ENCODE measurements around the gene TEKTIP1. TPM values are rescaled to one million over a fixed set of nuclear protein-coding genes. Genes with fewer than 3 reads are reported as not detected.
"Not testable (repeated sequence)": the region's sequence is repeated elsewhere in the genome, so short reads cannot be mapped to it uniquely, and the experiment has no call there.

TEKTIP1 gene
- total RNA-seq, 2 donors from 2014 or later: 2.2 to 3.5 TPM

DNA sequence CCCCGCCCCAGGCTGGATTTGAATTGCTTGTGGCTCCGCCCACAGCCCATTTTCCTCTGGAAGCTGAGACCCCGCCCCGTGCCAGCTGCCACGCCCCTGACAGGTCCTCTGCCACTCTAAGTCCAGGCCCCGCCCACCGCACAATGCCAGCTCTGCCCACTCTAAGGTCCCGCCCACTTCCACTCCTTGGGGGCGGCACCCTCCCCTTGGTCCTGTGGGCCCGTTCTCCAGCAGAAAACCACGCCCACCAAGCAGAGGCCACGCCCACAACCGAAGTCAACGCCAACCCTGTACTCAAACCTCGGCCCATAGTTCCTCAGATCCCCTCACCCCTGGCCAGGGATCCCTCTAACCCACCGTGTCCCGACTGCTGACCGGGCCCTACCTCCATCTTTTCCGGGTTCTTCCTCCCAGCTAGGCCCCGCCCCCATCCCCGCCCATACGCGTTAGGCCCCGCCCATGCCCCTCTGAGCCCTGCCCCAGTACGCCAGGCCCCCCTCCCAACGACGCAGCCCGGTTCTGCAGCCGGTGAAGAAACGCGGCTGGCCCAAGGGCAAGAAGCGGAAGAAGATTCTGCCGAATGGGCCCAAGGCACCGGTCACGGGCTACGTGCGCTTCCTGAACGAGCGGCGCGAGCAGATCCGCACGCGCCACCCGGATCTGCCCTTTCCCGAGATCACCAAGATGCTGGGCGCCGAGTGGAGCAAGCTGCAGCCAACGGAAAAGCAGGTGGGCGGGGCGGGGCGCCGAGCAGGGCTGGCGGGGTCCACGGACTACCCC, 35.1 kb downstream of the TEKTIP1 start:
- peak; percentile 97 to 99 for DNase-seq
- ATAC-seq: peak; percentile 57
- intact Hi-C loops (cut with DNase I, micrococcal nuclease): no loop called here

DNA sequence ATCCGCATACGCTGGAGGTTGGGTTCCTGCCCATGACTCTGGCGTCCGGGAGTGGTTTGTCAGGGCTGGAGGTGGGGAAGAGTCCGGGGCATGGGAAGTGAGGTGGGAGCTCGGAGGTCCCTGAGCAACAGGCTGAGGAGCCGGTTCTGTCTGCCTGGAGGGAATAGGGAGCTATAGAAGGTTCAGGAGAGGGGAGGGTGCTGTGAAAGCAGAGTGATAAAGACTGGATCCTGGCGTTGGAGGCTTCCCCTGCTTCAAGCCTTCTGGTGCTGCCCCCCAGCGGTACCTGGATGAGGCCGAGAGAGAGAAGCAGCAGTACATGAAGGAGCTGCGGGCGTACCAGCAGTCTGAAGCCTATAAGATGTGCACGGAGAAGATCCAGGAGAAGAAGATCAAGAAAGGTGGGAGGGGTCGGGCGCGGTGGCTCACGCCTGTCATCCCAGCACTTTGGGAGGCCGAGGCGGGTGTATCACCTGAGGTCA, 36.3 kb downstream of the TEKTIP1 start:
- DNase-seq (peak in 1 of 2 donors; percentile 48), ATAC-seq (no peak)
- intact Hi-C loops (cut with DNase I, micrococcal nuclease): no loop called here

DNA sequence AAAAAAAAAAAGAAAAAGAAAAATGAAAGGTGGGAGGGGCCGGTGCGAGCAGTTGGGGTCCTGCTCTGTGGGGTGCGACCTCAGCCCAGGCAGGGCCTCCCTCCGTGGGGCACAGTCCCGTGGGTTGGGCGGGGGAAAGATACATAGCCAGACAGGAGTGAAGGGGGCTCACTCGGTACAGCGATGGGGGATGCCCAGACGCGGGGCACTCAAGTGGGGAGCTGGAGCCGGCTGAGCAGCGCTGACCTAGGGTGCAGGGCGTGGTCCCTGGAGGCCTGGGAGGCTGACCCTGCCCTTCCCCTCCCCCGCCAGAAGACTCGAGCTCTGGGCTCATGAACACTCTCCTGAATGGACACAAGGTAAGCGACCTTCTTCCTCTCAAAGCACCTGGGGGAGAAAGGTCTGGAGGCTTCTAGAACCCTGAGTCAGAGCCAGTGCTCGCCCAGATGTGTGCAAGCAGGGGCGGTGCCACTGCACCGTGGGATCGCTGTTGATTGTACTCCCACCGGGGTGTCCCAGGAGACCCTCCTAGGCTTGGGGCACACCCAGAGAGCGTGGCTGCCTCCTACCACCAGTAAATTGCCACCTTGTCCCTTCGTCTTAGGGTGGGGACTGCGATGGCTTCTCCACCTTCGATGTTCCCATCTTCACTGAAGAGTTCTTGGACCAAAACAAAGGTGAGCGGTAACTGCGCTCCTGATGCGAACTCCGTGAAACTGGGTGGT, 37.1 kb downstream of the TEKTIP1 start:
- intact Hi-C loops (cut with DNase I, micrococcal nuclease): no loop called here
- peak in 1 of 2 donors; percentile 43 for DNase-seq
- no peak for ATAC-seq

DNA sequence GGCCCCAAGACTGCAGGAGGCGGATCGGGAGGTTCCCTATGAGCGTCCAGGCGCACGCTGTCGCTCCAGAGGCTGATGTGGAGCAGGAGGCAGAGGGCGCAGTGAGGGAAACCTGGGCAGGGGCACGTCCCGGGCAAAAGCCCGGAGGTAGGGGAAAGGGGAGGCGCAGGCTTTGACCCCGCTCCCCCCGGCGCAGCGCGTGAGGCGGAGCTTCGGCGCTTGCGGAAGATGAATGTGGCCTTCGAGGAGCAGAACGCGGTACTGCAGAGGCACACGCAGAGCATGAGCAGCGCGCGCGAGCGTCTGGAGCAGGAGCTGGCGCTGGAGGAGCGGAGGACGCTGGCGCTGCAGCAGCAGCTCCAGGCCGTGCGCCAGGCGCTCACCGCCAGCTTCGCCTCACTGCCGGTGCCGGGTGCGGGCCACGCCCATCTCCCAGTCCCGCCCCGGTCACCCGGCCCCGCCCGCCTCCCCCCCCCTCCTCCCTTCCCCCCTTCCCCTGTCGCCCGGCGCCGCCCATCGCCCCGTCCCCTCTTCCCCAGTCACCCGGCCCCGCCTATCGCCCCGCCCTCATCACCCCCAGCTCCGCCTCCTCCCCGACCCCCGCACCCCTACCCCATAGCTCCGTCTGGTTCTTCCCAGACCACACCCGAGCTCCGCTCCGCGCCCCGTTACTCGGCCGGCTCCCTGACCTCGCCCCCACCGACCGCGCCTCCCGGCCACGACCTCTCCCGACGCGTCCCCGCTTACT, 37.9 kb downstream of the TEKTIP1 start:
- intact Hi-C loops (cut with DNase I, micrococcal nuclease): no loop called here
- peak; percentile 23 for ATAC-seq
- peak; percentile 65 to 66 for DNase-seq

DNA sequence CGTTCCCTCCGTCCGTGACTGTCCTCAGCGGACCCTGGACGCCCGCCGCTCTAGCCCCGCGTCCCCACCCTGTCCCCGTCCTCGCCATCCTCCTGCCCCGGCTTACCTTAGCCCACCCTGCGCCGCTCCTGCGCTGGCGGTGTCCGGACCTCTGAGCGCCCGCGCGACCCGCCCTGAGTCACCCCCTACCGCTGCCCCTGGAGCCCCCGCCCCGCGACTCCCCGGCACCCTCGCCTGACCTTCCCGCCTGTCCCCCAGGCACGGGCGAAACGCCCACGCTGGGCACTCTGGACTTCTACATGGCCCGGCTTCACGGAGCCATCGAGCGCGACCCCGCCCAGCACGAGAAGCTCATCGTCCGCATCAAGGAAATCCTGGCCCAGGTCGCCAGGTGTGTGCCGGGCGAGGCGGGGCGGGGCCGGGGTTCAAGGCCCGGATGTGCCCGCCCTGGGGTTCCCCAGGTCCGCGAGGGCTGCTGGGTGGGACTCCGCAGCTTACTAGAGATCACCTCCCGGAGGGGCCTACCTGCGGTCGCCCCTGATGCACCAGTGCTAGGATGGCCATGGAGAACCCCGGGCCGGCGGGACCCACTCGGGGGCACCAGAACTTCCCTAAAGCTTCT, 38.9 kb downstream of the TEKTIP1 start:
- peak; percentile 71 to 84 for DNase-seq
- intact Hi-C loops (cut with DNase I, micrococcal nuclease): no loop called here
- peak; percentile 63 for ATAC-seq

DNA sequence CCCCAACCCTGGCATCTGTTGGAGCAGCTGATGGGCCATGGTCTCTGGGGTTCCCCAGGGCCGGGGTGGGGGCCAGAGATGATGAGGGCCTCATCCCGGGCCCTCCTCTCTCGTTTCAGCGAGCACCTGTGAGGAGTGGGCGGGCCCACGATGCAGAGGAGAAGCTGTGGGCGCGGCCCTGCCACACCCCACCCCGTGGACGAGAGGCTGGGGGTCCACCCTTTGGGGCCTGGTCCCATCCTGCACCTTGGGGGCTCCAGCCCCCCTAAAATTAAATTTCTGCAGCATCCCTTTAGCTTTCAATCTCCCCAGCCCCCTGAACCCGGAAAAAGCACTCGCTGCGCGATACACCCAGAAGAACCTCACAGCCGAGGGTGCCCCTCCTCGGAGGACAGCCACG, 39.4 kb downstream of the TEKTIP1 start:
- intact Hi-C loops (cut with DNase I, micrococcal nuclease): no loop called here
- ATAC-seq (no peak), DNase-seq (no peak)

DNA sequence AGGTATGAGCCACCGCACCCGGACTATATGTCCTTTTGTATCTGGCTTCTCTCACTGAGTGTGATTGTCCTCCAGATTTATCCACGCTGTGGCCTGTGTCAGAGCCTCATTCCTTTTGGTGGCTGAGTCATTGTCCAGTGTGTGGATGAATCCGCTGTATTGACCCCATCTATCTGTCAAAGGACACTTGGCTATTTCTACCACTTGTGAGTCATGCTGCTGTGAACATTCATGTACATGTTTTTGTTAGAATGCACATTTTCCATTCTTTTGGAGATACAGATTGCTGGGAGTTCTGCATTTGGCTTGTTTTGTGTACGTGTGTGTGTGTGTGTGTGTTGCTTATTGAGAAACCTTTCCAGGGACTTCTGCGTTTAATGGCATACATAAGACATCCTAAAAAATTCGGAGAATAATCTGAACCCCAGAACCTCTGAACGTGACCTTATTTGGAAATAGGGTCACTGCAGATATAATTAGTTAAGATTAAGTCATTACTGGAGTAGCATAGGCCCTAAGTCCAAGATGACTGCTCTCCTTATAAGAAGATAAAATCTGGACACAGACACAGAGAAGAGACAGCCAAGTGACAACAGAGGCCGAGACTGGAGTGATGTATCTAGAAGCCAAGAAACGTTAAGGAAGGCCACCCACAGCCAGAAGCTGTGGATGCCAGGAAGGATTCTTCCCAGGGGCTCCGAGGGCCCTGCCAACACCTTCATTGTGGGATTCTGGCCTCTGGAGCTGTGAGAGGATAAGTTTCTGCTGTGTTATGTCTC, 41.4 kb downstream of the TEKTIP1 start:
- no peak for DNase-seq
- ATAC-seq: no peak
- intact Hi-C loops (cut with DNase I, micrococcal nuclease): no loop called here

GRCh38 chr19:3581792-3582191, 42.8 kb downstream of the TEKTIP1 start:
- DNase-seq; ATAC-seq; intact Hi-C loops (cut with DNase I, micrococcal nuclease): not testable (repeated sequence)

DNA sequence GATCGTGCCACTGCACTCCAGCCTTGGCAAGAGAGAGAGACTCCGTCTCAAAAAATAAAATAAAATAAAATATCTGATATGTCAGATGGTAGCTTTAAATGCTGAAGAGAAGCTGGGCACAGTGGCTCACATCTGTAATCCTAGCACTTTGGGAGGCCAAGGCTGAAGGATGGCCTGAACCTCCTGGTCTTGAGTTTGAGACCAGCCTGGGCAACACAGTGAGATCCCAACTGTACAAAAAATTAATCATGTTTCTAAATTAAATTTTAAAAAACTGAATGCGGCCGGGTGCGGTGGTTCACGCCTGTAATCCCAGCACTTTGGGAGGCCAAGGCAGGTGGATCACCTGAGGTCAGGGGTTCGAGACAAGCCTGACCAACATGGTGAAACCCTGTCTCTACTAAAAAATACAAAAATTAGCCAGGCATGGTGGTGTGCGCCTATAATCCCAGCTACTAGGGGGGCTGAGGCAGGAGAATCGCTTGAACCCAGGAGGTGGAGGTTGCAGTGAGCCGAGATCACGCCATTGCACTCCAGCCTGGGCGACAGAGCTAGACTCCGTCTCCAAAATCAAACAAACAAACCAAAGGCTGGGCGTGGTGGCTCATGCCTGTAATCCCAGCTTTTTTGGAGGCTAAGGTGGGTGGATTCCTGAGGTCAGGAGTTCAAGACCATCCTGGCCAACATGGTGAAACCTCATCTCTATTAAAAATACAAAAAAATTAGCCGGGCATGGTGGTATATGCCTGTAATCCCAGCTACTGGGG, 45.2 kb downstream of the TEKTIP1 start:
- intact Hi-C loops (cut with DNase I, micrococcal nuclease); ATAC-seq; DNase-seq: not testable (repeated sequence)

- DNase-seq: no peak
Observed at GRCh38 chr19:3585301-3586126, 46.5 kb downstream of the TEKTIP1 start, which contains the start of gene GIPC3. GIPC3 (plus strand) TSS chr19:3585478; CDS start chr19:3585598, 120 bp downstream.

DNA sequence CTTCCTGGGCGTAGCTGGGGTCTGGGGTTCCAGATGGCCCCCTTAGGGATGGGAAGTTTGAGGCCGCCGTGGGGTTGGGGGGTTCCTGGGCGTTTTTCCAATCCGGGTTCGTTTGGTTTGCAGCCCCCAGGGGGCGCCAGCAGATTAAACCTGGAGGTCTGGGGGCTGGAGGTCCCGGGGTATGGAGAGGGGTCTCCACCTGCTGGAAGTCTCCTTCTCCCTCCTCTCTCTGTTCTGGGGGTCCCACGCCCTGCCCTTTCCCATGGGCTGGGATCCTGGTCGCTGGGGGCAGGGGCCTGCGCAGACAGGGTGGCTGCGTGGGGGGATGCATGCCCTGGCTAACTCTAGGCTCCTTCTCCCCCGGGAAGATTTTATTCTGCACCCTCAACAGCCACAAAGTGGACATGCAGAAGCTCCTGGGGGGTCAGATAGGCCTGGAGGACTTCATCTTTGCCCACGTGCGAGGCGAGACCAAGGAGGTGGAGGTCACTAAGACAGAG, 47.2 kb downstream of the TEKTIP1 start:
- ATAC-seq: no peak
- no peak for DNase-seq
- intact Hi-C loops (cut with DNase I, micrococcal nuclease): no loop called here

More at GRCh38 chr19:3585301-3586126, 46.5 kb downstream of the TEKTIP1 start, which contains the start of gene GIPC3:
- intact Hi-C loops (cut with DNase I, micrococcal nuclease): no loop called here
- ATAC-seq: no peak

- ATAC-seq (no peak), DNase-seq (no peak)
- intact Hi-C loops (cut with DNase I, micrococcal nuclease): no loop called here
Observed at GRCh38 chr19:3586707-3587346, 47.9 kb downstream of the TEKTIP1 start.

DNA sequence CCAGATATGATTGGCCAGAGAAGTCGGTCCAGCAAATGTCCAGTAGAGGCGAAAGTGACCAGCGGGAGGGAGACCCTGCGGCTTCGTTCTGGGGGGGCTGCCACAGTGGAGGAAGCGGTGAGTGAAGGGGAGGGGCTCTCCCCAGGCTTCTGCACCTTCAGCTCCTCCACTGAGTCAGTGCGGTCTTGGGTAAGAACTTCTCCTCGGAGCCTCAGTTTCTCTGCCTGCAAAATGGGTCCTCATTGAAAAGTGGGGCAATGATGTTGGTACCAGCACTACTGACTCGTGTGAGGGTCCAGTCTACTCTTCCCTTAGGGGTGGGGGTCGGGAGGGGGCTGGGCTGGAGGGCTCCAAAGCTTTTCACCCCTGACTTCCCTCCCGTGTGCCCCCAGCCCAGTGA, 50.5 kb downstream of the TEKTIP1 start:
- intact Hi-C loops (cut with DNase I, micrococcal nuclease): no loop called here
- no peak for ATAC-seq
- no peak for DNase-seq

GRCh38 chr19:3589949-3590348, 51.0 kb downstream of the TEKTIP1 start:
- intact Hi-C loops (cut with DNase I, micrococcal nuclease): no loop called here
- ATAC-seq: no peak
- no peak for DNase-seq

DNA sequence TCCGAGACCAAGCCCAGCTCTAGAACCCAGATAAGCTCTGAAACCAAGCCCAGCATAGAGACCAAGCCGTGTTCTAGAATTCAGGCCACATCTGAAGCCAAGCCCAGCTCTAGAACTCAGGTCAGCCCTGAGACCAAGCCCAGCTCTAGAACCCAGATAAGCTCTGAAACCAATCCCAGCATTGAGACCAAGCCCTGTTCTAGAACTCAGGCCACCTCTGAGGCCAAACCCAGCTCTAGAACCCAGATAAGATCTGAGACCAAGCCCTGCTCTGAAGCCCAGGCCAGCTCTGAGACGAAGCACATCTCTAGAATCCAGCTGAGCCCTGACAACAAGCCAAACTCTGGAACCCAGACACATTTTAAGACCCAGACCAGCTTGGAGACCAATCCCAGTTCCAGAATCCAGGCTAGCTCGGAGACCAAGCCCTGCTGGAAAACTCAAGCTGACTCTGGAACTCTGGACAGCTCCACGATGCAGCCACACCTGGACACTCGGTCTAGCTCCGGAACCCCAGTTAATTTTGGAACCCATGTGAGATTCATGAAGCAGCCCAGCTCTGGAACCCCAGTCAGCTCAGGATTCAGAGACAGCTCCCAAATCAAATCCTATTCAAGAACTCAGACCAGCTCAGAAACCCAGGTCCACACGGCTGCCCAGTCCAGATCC, 52.2 kb downstream of the TEKTIP1 start:
- intact Hi-C loops (cut with DNase I, micrococcal nuclease): no loop called here
- ATAC-seq (no peak), DNase-seq (no peak)
